ENCODE measurements around the gene ADAMTS8.

The ADAMTS8 gene

DNA sequence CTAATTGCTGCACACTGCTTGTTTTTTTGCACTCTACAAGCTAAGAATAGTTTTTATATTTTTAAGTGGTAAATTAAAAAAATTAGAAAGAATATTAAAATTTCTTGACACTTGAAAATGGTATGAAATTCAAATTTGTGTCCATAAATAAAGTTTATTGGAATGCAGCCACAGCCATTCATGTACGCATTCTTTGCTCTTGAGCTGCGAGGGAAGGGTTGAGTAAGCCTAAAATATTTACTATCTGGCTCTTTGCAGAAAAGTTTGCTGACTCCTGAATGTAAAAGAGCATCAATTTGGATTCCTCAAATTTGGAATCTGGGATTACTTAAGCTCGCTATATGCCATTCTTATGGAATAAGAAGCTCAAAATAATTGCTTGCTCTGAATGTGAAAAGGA, 3.4 kb upstream of the ADAMTS8 start:
- no peak overlapping the region for H2BK15ac ChIP-seq (ENCODE audit: low read length)
- H3K79me1 ChIP-seq (ENCODE audit: low read depth, low read length), result no peaks in the 10 kb centered on the region
- H3K9me3 ChIP-seq (replicated peaks in 1 of 2; ENCODE audit: control insufficient read depth in 2 of 2, insufficient read depth in 1 of 2, low read depth in 1 of 2, low read length in 2 of 2), result no peaks in the 10 kb centered on the region
- H2BK12ac ChIP-seq (ENCODE audit: low read length), result no peak overlapping the region
- H3K9ac ChIP-seq (ENCODE audit: low read depth, low read length, poor library complexity), result no peak overlapping the region
- no peak overlapping the region for H2AK5ac ChIP-seq (ENCODE audit: low read depth, low read length)
- WGBS, 2 donors (ENCODE audit: extremely low coverage in 2 of 2, insufficient read length in 2 of 2, insufficient replicate concordance in 1 of 2), result no CpG with 5 or more reads among the region's 3 CpGs
- no peak overlapping the region for H2AFZ ChIP-seq (ENCODE audit: low read length)
- H3K4me3 ChIP-seq (ENCODE audit: low read length in 2 of 2), result no peak overlapping the region
- no peak overlapping the region for H2BK120ac ChIP-seq (ENCODE audit: low read depth, low read length)
- peaks cover 0 to 4% of the 10 kb centered on the region in 2 donors for H3K4me1 ChIP-seq (ENCODE audit: control insufficient read depth in 2 of 2, insufficient read depth in 1 of 2, low read depth in 1 of 2, low read length in 2 of 2)
- no peak for DNase-seq (ENCODE audit: low spot score)
- H4K8ac ChIP-seq (ENCODE audit: low read depth, low read length), result no peak overlapping the region
- no peak overlapping the region for H3K18ac ChIP-seq (ENCODE audit: low read length)
- H3K27me3 ChIP-seq (ENCODE audit: control insufficient read depth in 3 of 3, insufficient read depth in 3 of 3, low read depth in 1 of 3, low read length in 3 of 3), result peaks cover 8 to 47% (median 37%) of the 10 kb centered on the region in 3 experiments
- no peak overlapping the region for H3K4me2 ChIP-seq (ENCODE audit: insufficient read depth, low read length, poor library complexity, severe bottlenecking)
- H4K91ac ChIP-seq (ENCODE audit: low read depth, low read length, poor library complexity), result no peak overlapping the region
- H3K14ac ChIP-seq (ENCODE audit: low read length), result no peak overlapping the region
- H2BK5ac ChIP-seq (ENCODE audit: low read length), result no peak overlapping the region
- no peak overlapping the region for H3K4ac ChIP-seq (ENCODE audit: low read length)
- H3K23ac ChIP-seq (ENCODE audit: low read depth, low read length, poor library complexity), result no peak overlapping the region
- no peak overlapping the region for H3K27ac ChIP-seq (replicated peaks; ENCODE audit: low read length)
- no peaks in the 10 kb centered on the region for H3K36me3 ChIP-seq (replicated peaks in 1 of 2; ENCODE audit: control insufficient read depth in 2 of 2, insufficient read depth in 2 of 2, low read length in 2 of 2)

DNA sequence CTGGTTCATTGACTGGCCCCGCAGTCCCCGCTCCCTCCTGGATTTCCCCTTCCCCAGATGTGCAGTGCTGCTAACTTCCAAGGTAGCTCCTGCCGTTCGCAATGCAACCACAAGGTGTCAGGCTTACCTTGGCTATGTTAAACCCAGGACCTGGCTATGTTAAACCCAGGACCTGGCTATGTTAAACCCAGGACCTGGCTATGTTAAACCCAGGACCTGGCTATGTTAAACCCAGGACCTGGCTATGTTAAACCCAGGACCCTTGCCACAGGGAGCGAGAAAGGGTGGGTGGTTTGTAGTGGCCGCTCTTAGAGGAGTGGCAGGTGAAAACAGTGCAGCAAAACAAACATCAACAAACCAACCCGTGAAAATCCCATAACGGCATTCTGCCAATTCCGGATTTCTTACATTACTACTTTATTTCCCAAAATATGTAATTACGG, 2.9 kb upstream of the ADAMTS8 start:
- Histone ChIP-seq H3K27me3 (ENCODE audit: control insufficient read depth in 3 of 3, insufficient read depth in 3 of 3, low read depth in 1 of 3, low read length in 3 of 3) (peaks cover 8 to 51% (median 42%) of the 10 kb centered on the region in 3 experiments), H3K4ac (ENCODE audit: low read length) (no peak overlapping the region), H3K4me3 (ENCODE audit: low read length in 2 of 2) (no peak overlapping the region), H2AFZ (ENCODE audit: low read length) (no peak overlapping the region), H3K18ac (ENCODE audit: low read length) (no peak overlapping the region), H3K23ac (ENCODE audit: low read depth, low read length, poor library complexity) (no peak overlapping the region), H2BK15ac (ENCODE audit: low read length) (no peak overlapping the region), H3K4me2 (ENCODE audit: insufficient read depth, low read length, poor library complexity, severe bottlenecking) (no peak overlapping the region), H2AK5ac (ENCODE audit: low read depth, low read length) (no peak overlapping the region), H3K14ac (ENCODE audit: low read length) (no peak overlapping the region), H3K79me1 (ENCODE audit: low read depth, low read length) (no peaks in the 10 kb centered on the region), H2BK12ac (ENCODE audit: low read length) (no peak overlapping the region), H4K91ac (ENCODE audit: low read depth, low read length, poor library complexity) (no peak overlapping the region), H2BK120ac (ENCODE audit: low read depth, low read length) (no peak overlapping the region), H3K36me3 (replicated peaks in 1 of 2; ENCODE audit: control insufficient read depth in 2 of 2, insufficient read depth in 2 of 2, low read length in 2 of 2) (no peaks in the 10 kb centered on the region), H3K9me3 (replicated peaks in 1 of 2; ENCODE audit: control insufficient read depth in 2 of 2, insufficient read depth in 1 of 2, low read depth in 1 of 2, low read length in 2 of 2) (no peaks in the 10 kb centered on the region), H3K9ac (ENCODE audit: low read depth, low read length, poor library complexity) (no peak overlapping the region), H3K4me1 (ENCODE audit: control insufficient read depth in 2 of 2, insufficient read depth in 1 of 2, low read depth in 1 of 2, low read length in 2 of 2) (peaks cover 0 to 4% of the 10 kb centered on the region in 2 donors), H2BK5ac (ENCODE audit: low read length) (no peak overlapping the region), H3K27ac (replicated peaks; ENCODE audit: low read length) (no peak overlapping the region), H4K8ac (ENCODE audit: low read depth, low read length) (no peak overlapping the region)
- WGBS, 2 donors (ENCODE audit: extremely low coverage in 2 of 2, insufficient read length in 2 of 2, insufficient replicate concordance in 1 of 2), result no CpG with 5 or more reads among the region's 10 CpGs
- DNase-seq (ENCODE audit: low spot score), result peak; percentile 83

DNA sequence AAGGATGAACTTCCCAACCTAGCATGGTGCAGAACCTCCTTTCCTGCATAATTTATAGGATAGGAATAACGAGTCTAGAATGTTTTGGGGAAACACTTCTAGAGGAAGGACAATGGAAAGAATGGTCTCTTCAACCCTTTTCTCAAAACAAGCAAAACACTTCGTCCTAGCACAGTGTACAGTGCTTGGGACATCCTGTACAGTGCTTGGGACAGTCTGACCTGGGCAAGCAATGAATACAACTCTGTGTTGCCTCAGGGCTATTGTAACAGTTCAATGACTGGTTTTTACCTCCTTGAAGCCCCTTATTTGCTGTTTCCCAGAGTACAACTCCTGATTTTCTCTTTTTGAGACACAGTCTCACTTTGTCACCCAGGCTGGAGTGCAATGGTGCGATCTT, 1.6 kb upstream of the ADAMTS8 start:
- Histone ChIP-seq H3K4ac (ENCODE audit: low read length) (no peak overlapping the region), H3K14ac (ENCODE audit: low read length) (no peak overlapping the region), H3K4me2 (ENCODE audit: insufficient read depth, low read length, poor library complexity, severe bottlenecking) (no peak overlapping the region), H2AFZ (ENCODE audit: low read length) (no peak overlapping the region), H3K4me1 (ENCODE audit: control insufficient read depth in 2 of 2, insufficient read depth in 1 of 2, low read depth in 1 of 2, low read length in 2 of 2) (no peaks in the 10 kb centered on the region), H3K9me3 (replicated peaks in 1 of 2; ENCODE audit: control insufficient read depth in 2 of 2, insufficient read depth in 1 of 2, low read depth in 1 of 2, low read length in 2 of 2) (no peaks in the 10 kb centered on the region), H3K4me3 (ENCODE audit: low read length in 2 of 2) (no peak overlapping the region), H2AK5ac (ENCODE audit: low read depth, low read length) (no peak overlapping the region), H3K27ac (replicated peaks; ENCODE audit: low read length) (no peak overlapping the region), H3K27me3 (ENCODE audit: control insufficient read depth in 3 of 3, insufficient read depth in 3 of 3, low read depth in 1 of 3, low read length in 3 of 3) (peaks cover 8 to 64% (median 48%) of the 10 kb centered on the region in 3 experiments), H2BK5ac (ENCODE audit: low read length) (no peak overlapping the region), H3K18ac (ENCODE audit: low read length) (no peak overlapping the region), H2BK15ac (ENCODE audit: low read length) (no peak overlapping the region), H4K91ac (ENCODE audit: low read depth, low read length, poor library complexity) (no peak overlapping the region), H3K79me1 (ENCODE audit: low read depth, low read length) (no peaks in the 10 kb centered on the region), H3K9ac (ENCODE audit: low read depth, low read length, poor library complexity) (no peak overlapping the region), H2BK12ac (ENCODE audit: low read length) (no peak overlapping the region), H2BK120ac (ENCODE audit: low read depth, low read length) (no peak overlapping the region), H4K8ac (ENCODE audit: low read depth, low read length) (no peak overlapping the region), H3K23ac (ENCODE audit: low read depth, low read length, poor library complexity) (no peak overlapping the region), H3K36me3 (replicated peaks in 1 of 2; ENCODE audit: control insufficient read depth in 2 of 2, insufficient read depth in 2 of 2, low read length in 2 of 2) (no peaks in the 10 kb centered on the region)
- no peak for DNase-seq (ENCODE audit: low spot score)
- WGBS, 2 donors (ENCODE audit: extremely low coverage in 2 of 2, insufficient read length in 2 of 2, insufficient replicate concordance in 1 of 2), result no CpG with 5 or more reads among the region's 3 CpGs

DNA sequence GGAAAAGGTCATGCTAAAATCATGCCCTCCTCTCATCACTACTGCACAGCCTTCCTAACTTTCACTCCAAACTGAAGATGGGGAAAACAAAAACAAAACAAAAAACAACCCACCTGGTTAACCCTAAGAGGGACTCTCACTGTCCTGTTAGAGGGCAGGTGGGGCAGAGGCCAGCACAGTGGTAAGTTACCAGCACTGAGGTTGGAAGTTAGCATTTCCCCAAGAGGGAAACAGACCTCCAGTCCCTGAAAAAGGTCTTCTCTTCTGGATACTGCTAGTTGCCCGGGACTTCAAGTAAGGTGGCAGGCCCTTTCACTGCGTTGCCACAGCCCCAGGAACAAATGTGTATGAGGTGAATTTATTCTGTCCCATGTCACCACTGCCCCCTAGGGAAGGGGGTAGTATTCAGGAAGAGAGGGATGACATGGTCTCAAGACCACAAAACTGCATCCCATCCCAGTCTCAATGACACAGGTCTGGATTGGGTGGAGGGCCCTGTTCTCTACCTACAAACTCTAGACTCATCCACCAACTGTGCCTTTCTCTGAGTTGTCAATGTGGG, 792 bp upstream of the ADAMTS8 start:
- Histone ChIP-seq H4K91ac (ENCODE audit: low read depth, low read length, poor library complexity) (no peak overlapping the region), H3K18ac (ENCODE audit: low read length) (no peak overlapping the region), H3K4ac (ENCODE audit: low read length) (no peak overlapping the region), H3K79me1 (ENCODE audit: low read depth, low read length) (no peaks in the 10 kb centered on the region), H3K4me3 (ENCODE audit: low read length in 2 of 2) (no peak overlapping the region), H3K9me3 (replicated peaks in 1 of 2; ENCODE audit: control insufficient read depth in 2 of 2, insufficient read depth in 1 of 2, low read depth in 1 of 2, low read length in 2 of 2) (no peaks in the 10 kb centered on the region), H2BK15ac (ENCODE audit: low read length) (no peak overlapping the region), H2AK5ac (ENCODE audit: low read depth, low read length) (no peak overlapping the region), H3K23ac (ENCODE audit: low read depth, low read length, poor library complexity) (no peak overlapping the region), H2BK5ac (ENCODE audit: low read length) (no peak overlapping the region), H2AFZ (ENCODE audit: low read length) (no peak overlapping the region), H2BK120ac (ENCODE audit: low read depth, low read length) (no peak overlapping the region), H3K14ac (ENCODE audit: low read length) (no peak overlapping the region), H3K4me2 (ENCODE audit: insufficient read depth, low read length, poor library complexity, severe bottlenecking) (no peak overlapping the region), H2BK12ac (ENCODE audit: low read length) (no peak overlapping the region), H3K4me1 (ENCODE audit: control insufficient read depth in 2 of 2, insufficient read depth in 1 of 2, low read depth in 1 of 2, low read length in 2 of 2) (no peaks in the 10 kb centered on the region), H3K27me3 (ENCODE audit: control insufficient read depth in 3 of 3, insufficient read depth in 3 of 3, low read depth in 1 of 3, low read length in 3 of 3) (peaks cover 8 to 71% (median 48%) of the 10 kb centered on the region in 3 experiments), H3K36me3 (replicated peaks in 1 of 2; ENCODE audit: control insufficient read depth in 2 of 2, insufficient read depth in 2 of 2, low read length in 2 of 2) (no peaks in the 10 kb centered on the region), H3K27ac (replicated peaks; ENCODE audit: low read length) (no peak overlapping the region), H3K9ac (ENCODE audit: low read depth, low read length, poor library complexity) (no peak overlapping the region), H4K8ac (ENCODE audit: low read depth, low read length) (no peak overlapping the region)
- DNase-seq (ENCODE audit: low spot score), result no peak
- WGBS, 2 donors (ENCODE audit: extremely low coverage in 2 of 2, insufficient read length in 2 of 2, insufficient replicate concordance in 1 of 2), result no CpG with 5 or more reads among the region's 2 CpGs
